CD4-positive, alpha-beta T cell treated with Interferon alpha-2 for 1 hour (primary cell): ENCODE measurements around the gene CAMK1.
"Not testable (repeated sequence)": the region's sequence is repeated elsewhere in the genome, so short reads cannot be mapped to it uniquely, and the experiment has no call there.

Experiments used
- DNase-seq, 2 donors: peaks; one replicate each; pipeline ENCODE4 v3.0.0-alpha.2; 2020 to 2022

Gene CAMK1

DNA sequence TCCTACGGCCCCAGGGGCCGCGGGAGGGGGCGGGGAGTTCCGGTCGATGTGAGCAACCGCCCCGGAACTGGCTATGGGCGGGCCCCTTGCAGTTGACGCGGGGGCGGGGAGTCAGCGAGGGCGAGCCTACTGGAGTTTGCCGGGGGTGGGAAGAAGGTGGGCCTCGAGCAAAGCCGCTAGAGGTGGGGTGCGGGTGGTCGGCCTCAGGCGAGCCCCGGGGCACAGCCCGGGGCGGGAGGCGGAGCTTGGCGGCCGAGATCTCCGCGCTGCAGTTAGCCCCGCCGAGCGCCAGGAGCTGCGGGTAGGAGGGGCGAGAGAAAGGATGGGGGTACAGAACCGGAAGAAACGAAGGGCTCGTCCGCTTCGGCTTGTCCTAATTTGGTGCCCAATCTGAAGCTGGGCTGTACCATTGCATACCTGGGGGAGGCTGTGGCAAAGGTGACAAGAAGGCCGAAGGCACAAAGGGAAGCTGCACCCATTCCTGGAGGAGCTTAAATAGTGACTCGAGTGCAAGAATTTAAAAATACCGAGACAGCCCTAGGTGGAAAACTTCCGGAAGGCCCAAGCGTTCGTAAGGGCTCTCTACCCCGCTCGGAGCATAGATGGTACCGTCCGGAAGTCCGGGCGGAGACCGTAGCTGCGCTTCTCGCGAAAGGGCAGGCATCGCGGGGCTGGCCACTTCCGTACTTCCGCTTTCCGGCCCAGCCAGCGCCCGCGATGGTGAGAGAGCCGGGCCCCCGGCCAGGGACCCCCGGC is 22.8 kb upstream of the CAMK1 start, which contains the start of the genes ARPC4 and TADA3:
Gene ARPC4, plus strand, starts transcription at position 678 of the 756 bp plus-strand sequence. Its CDS starts 40 bp downstream, at position 718.
Gene TADA3, minus strand, starts transcription at position 69 of the 756 bp plus-strand sequence. CDS start 1,007 bp downstream, outside the sequence.
- DNase-seq, result peak; percentile 91 to 93

DNA sequence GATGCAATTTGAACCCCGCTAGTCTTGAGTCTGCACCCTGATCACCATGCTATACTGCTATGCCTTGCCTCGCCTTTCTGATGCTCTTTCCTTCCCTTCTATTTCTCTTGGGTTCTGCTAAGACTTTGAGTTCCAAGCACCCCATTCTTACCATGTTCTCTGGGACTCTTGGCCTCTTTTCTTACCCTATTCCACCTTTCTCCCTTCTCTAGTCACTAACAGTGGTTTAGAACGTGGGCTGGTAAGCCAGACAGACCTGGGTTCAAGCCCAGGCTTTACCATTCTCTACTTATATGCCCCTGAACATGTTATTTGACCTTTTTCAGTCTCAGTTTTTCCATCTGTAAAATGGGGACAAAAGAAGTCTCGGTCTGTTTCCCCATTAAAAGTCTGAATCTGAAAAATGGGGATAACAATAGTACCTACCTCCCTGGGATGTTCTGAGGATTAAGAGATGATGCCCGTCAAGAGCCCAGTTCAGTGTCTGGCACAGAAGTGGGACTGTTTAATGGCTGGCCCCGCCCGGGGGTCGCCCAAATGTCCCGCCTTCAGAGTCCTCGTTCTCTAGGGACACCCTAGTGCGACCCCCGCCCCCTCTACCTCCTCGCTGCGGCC is 22.1 kb upstream of the CAMK1 start:
- no peak for DNase-seq

DNA sequence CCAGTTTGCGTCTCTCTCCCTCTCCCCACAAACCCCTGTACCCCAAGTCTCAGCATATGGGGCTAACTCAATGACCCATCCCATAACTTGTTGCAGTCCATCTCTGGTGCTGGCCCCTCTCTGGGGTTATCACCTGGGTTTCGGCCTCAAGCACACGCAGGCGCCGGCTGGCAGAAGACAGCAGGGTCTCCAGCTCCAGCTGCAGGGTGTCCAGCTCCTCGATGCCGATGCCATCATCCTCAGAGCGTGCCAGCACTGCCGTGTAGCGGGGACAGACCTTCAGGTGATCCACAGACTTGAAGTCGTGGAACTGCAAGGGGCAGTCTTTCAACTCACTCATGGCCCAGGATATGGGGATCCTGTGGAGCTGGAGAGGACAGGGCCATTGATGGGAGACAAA is 21.4 kb upstream of the CAMK1 start:
- no peak for DNase-seq

DNA sequence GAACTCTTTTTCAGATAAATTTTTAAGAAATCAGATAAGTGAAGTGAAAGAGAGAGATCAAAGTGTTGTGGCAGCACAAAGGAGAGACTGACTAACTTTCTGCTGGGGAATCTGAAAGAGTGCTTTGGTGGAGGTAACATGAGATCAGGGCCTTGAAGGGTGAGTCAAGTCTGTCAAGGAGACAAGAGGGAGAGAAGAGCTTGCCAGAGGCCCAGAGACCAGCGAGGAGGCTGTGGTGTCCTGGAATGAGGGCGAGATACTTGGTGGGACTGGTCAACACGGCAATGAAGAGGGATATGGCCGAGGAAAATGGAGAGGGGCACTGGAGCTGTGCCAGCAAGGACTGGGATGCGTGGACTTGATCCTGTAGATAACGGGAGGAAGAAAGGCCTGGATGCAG is 18.0 kb upstream of the CAMK1 start:
- peak in 1 of 2 donors; percentile 15 for DNase-seq

DNA sequence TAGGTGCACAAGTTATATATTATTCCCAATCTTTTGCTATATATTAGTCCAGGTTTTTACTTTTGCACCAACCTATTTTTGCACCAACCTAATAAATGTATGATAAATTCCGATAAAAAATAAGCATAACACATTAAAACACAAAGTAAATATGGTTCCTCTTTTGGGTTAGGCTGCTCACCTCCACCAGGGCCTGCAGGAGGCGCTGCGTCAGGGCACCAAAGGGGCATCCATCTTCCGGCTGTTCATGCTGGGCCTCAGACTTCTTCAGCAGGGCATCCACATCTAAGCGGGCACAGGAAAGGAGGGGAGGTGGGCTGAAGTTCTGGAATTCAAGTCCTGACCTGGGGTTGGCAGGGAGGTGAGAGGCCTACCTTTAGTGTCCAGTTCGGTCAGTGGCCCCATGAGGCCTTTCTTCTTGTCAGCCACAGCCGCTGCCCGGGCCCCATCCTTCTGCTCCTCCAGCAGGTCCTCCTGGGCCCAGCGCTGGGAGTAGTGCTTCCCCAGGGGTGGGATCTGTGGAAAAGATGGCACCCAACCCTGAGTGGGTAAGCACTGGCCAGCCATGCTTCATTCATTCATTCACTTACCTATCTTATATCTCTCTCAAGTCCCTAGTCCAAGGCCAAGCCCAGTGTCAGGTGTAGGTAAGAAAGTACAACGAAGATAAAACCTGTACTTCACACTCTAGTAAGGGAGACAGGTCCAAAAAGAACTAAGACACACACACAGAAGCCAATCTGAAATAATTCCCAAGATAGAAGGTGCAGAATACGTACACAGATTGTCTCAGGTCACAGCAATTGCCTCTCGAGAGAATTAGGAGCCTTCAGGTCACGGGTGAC is 17.3 kb upstream of the CAMK1 start:
- DNase-seq, result peak in 1 of 2 donors; percentile 15

DNA sequence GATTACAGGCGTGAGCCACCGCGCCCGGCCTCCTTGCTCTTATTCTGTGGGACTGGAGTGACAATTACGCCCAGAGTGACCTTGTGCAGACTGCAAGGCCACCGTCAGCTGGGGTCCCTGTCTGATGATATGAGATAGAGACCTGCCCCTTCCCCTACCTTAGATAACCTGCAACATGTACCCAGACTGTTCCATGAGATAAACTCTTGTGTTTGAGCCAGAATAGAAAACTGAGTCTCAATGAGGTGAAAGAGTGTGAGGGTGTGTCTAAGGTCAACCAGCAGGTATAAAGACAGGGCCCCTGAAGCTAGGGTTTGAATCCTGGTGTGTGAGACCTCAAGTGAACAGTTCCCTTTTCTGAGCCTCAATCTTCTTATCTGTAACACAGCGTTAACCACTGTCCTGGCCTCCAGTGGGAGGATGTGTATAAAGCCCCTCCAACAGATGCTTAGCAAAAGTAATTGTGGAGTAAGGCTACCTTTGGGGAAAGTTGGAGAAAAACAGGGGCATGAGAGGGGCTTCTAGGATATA is 16.5 kb upstream of the CAMK1 start:
- no peak for DNase-seq

DNA sequence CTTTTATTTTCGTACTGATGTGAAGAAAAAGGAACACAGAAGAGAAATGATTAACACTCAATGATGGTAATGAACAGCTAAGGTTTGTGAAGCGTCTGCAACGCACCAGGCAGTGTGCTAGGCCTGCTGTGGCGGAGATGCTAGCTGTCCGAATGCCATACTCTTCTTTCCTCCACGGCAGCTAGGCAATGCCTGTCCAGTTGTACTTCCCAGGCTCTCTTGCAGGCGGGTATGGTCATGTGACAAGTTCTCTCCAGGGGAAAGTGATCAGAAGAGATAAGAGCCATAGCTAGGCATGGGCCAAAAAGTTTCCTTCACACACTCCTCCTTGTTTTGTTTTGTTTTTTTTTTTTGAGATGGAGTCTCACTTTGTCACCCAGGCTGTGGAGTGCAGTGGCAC is 15.9 kb upstream of the CAMK1 start:
- no peak for DNase-seq

DNA sequence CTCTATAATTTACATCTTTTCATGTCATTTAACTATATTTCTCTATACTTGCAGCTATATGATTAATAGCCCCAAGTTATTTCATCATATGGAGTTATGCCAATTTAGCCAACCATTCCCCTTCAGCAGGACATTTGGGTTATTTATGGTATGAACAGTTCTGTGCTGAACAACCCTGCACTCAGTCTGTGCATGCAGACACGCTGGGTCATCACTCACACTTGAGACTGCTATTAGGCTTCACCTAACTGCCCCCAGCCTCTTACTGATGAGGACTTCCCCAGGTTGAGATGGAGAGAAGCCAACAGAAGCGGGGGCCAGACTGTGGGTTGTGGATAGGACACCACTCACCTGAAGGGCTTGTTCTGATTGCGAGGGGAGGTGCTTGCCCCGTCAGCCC is 15.2 kb upstream of the CAMK1 start:
- no peak for DNase-seq

DNA sequence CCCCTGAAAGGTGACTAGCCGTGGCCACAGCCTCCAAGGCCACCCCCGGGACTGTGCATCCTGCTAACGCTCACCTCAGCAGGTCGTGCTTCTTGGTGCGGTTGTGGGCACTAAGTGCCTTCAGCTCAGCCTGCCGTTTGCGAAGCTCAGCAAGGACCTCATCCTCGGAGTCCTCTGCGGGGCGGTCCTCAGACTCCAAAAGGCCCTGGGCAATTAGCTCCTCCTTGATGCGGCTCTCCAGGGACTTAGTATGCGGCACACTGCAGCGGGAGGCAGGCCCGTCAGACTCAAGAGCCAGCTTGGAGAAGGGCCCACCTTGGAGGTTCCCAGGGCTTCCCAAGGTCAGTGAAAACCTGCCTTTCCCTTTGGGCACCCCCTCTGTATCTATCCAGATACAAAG is 14.2 kb upstream of the CAMK1 start:
- DNase-seq, result no peak

DNA sequence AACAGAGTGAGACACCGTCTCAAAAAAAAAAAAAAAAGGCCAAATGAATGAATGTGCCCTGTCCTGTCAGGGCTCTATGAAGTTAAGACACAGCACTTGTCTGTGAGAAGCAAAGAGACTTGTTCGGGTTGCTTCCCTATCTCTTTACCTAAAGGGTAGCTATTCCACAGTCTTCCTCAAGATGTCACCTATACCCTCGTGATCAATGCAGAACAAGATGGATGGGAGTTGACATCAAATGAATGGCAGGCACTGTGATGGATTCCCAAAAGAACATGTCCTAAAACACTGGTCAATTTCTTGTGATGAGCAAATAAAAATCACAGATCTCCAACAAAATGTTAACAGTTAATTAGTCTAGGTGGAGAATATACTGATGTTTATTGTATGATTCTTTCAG is 13.0 kb upstream of the CAMK1 start:
- DNase-seq, result peak in 1 of 2 donors; percentile 37

DNA sequence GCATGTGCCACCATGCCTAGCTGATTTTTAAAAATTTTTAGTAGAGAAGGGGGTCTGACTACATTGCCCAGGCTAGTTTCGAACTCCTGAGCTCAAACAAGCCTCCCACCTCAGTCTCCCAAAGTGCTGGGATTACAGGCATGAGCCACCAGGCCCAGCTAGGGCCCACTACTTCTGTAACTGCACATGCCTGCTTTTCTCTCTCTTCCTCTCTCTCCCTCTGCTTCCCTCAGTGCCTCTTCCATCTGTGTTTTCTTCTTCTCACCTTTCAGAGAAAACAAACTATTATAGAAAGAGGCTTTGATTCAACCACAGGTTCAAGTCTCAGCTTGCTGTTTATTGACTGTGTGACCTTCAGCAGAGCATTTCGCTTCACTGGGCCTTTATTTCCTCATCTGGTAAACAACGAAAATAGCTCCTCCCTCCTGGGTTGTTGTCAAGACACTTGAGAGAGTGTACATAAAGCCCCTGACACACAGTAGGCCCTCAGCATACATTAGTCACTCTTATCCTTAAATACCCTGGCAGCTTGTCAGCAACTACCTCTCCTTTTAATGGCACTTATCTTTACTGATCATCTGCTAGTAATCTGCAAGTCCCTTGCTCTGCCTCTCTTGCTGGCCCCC is 12.3 kb upstream of the CAMK1 start:
- no peak for DNase-seq

DNA sequence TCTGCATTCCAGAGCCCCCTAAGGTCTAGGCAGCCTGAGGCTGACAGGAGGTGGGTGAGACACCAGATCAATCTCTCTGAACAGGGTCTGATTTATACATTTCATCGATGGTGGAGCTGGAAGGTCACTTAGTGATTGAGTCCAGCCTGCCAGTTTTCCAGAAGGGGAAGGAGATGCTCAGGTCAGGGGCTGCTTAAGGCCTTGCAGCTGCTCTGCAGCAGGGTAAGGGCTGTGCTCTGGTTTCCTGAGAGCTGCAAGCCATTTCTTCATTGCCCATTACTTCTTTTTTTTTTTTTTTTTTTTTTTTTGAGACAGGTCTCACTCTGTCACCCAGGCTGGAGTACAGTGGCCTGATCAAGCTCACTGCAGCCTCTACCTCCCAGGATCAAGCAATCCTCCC is 11.8 kb upstream of the CAMK1 start:
- DNase-seq, result no peak

DNA sequence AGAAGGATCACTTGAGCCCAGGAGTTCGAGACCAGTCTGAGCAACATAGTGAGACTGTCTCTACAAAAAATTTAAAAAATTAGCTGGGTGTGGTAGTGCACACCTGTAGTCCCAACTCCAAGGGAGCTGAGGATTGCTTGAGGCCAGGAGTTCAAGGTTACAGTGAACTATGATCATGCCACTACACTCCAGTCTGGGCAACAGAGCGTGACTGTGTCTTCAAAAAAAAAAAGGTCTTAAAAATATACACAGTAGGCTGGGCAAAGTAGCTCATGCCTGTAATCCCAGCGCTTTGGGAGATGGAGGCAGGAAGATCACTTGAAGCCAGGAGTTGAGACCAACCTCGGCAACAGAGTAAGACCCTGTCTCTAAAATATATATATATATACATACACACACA is 11.2 kb upstream of the CAMK1 start:
- DNase-seq, result no peak

DNA sequence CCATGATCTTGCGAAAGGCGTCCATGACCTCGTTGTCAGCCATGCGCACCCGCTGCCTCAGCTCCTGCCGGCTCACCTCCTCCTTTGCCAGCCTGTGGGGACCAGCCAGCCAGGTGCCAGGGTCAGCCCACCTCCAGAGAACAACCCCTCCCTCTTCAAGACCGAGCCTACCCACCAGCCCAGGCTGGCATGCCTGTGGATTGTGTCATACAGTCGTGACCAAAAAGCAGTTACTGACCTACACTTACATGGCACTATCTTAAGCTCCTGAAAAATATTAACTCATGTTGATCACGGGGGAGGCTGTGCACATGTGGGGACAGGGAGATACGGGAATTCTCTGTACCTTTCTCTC is 10.7 kb upstream of the CAMK1 start:
- no peak for DNase-seq

DNA sequence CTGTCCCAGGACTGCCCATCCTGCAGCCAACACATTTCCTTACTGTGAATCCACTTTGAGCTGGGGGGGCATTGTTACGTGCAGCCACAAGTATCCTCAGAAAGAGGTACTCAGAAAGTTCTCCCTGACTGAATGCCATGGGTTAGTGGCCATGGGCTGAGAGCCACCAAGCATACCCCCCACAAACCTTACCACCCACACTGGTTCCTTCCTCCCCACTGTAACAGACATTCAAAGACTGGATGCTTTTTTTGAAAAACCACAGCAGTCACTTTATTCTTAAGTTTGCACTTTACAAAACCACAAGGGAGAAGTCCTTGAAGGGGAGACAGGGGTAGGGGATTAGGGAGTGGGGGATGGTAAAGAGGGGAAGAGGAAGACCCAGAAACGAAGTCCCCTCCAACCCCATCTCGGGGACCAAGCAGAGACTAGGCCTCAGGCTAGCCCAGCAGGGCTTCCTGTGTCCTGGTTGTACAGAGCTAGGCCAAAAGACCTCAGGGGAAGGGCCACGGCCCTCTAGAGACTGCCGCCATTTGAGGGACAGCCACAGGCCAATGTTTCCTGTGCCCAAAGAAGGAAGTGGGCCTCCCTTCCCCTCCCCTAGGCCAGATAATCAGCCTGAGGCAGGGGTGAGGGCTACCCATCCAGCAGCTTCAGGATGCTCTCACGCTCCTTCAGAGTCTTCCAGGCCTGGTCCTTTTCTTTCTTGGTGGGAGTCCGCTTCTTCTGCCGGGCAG is 10.1 kb upstream of the CAMK1 start:
- DNase-seq, result peak; percentile 27 to 47

DNA sequence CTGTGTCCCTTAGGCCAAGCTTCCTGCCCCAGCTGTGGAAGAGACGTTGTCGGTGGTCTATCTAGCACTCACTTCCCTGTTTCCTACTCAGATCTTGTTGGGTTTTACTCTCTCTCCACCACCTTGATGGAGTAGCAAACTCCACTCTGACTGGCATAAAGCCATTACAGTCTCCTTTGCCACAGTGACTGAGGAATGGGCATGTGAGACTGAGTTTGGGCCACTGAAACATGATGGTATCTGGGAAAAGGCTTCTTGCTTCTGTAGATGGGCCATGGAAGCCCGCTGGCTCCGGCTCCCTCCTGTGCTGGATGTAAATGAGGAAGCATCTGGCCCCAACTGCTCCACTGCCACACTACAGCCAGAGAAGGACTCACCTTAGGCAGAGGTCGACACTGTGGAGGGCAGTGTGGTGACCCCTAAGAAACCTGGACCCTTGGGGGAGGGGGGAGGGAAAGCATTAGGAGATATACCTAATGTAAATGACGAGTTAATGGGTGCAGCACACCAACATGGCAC is 9.4 kb upstream of the CAMK1 start:
- DNase-seq, result no peak

DNA sequence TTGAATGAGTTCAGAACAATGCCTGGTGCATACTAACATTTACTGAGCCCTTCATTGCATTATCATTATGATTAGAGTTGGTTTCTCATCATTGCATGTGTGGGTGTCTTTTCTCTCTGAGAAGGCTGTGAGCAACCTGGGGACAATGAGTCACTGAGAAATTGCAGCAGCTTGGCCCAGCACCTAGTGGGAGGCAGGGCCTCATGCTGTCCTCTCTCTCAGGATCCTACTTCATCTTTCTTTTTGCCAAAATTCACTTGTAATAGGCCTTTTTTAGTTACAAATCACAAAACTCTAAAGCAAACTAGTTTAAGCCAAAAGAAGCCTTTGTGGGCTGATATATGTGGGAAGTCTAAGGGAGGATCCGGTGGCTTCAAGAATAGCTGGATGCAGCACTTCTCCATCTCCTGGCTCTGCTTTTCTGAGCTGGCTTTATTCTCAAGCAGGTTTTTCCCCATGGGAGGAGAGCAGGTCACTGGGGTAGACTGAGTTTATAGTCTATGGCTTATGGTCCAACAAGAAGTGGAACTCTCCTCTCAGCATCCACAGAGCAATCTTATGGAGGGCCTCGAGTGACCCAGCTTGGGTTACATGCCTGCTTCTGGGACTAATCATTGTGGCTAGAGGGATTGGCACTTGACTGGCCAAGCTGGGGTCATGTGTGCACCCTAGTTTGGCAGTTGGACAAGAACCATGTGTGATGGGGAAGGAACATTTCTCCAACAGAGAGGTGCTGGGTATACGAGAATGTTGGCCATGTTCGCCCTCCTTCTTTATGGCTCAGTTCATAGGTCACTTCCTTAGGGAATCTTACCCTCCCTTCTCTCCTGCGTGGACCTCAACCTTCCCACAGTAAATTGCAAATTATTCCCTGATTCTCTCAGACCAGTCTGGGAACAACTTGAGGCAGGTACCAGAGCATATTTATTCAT is 8.7 kb upstream of the CAMK1 start:
- DNase-seq, result no peak

DNA sequence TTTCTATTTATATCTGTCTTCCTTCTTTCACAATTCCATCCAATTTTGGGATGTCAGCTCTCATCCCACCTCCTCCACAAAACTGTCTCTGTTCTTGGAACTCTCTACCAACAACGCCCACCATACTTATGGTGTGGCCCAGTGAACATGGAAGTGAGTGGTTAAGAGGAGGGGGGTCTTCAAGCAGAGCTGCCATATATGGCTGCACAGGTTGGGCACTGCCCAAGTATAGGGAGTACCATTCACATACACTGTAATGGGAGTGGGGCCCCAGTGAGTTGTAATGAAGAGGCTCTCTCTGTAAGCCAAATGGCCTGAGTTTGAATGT is 7.9 kb upstream of the CAMK1 start:
- no peak for DNase-seq

DNA sequence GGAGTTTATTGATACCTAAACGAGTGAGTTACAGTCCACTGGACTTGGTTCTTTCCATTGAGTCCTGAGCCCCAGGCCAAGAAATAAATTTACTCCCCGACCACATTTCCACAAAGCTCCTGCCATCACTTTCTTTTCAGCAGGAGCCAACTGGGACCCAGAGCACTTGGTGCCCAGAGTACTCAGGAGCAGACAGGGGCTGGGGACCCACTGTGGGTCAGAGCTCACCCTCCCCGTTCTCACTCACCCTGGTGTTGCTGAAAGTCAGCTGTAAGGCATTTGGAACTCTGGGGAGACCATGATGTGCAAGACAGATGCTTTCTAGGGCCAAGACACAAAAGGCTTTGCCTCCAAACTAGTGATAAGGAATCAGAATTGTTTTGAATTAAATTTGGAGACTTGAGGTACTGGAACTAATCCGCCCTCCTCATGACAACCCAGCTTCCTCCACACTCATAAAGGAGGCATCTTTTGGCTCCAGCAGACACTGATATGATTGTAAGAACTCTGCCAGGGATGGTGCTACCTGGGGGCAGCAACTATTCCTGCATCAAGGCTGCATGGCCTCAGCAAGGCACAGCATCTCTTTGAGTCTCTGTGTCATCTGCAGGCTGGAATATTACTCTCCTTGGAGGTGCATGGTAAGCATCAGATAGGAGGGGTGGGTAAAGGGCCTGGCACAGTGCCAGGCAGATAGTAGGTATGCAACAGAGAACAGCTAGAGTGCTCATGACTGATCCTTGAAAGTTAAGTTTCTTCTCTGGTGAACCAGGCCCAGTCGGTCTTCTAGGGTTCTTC is 7.3 kb upstream of the CAMK1 start:
- no peak for DNase-seq

DNA sequence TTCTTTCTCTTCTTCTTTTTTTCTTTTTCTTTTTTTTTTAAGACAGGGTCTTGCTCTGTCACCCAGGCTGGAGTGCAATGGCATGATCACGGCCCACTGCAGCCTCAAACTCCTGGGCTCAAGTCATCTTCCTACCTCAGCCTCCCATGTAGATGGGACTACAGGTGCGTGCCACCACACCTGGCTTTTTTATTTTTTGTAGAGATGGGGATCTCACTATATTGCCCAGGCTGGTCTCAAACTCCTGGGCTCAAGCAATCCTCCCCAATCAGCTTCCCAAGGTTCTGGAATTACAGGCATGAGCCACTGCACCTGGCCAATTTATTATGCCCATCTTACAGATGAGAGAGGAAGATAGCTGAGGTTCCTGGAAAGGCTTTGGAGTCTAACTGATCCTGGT is 1.3 kb upstream of the CAMK1 start:
- DNase-seq, result not testable (repeated sequence)
